ENCODE results near the gene PRSS36.
"Not testable (repeated sequence)": the region's sequence is repeated elsewhere in the genome, so short reads cannot be mapped to it uniquely, and the experiment has no call there.

The PRSS36 gene

DNA sequence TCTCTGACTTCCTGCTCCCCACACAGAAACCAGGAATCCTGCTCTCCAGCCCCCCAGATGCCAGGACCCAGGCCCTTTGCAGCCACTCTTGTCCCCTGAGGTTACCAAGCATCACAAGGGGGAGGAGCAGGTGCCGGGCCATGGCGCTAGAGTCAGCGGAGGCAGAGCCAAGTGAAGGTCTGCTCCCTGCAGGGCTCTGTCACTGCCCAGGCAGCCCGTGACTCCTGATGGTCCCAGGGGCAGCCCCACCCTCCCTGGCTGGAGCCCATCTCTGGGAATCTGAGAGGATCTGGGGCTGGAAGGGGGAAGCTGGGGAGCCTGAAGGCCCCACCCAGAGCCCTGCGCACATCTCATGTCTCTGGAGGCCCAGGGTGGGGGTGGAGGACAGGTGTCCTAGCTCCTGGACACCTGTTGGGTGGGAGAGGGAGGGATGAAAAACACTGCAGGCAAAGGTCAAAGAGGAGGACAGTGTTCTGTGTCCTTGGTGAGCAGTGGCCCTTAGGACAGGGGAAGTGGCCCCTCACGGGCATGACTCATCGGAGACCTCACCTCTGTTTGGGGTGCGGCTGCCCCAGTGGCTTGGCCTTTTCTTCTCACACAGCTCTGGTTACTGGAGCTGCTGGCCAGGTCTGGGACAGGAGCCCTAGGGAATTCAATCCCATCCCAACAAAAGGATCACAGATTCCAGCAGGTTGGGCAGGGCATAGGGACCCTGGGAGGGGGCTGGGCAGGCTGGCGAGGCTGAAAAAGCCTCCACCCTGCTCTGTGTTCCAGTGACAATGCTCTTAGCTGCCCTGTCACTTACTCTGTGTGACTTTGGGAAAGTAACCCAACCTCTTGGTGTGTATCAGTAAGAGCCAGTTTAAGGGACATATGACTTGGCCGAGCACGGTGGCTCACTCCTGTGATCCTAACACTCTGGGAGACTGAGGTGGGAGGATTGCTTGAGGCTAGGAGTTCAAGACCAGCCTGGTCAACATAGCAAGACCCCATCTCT is at the start of gene PRSS36:
Gene PRSS36, minus strand, starts transcription at position 173 of the 997 bp plus-strand sequence. Its CDS starts 31 bp downstream, at position 142.
- no peak for DNase-seq

DNA sequence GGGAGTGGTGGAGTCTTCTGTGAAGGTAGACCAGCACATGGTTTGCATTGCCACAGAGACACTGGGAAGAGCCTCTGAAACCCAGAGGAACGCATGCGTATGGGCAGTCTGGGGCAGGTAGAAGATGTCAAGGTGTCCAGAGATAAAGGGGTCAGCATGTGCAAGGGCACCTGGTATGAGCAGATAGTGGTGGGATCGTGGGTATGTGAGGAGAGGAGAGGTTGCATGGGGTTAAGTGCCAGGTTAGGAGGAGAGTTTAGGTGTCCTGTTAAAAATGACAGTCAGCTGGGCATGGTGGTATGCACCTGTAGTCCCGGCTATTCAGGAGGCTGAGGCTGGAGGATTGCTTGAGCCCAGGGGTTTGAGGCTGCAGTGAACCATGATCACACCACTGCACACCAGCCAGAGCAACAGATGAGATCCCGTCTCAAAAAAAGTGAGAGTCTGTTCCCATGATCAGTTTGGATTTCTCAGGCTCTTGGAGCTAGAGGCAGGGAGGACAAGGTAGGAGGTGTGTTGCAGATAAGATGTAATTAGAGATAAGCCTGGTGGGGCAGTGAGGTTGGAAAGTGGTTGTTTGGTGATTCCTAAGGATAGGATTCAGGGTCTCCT is 49.7 kb upstream of the PRSS36 start:
- no peak for DNase-seq

DNA sequence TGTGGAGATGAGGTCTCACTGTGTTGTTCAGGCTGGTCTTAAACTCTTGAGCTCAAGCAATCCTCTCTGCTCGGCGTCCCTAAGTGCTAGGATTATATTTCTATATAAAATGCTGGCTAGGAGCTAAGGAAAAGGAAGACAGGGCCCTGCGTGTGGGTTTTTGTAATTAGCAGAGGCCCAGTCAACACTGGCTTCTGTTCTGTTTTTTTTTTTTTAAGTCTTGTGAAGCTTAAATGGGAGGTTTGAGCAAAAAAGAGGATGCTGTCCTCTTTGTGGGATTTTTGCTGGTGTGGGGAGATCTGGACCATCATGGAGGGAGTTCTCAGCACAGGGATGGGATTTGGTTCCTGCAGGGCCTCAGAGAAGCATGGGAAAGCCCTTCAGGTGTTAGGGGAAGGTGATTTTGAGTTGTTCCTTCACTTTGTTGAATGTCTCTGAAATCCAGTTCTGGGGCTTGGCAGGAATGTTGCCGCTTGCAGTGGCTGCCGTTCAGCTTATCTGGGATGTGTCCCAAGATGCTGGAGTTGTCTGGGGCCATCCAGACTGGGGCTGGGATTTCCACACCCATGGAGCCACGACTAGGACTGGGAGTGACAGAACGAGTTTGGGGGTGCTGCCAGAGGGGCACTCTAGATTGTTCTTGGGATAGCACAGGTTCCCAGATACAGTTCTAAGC is 48.5 kb upstream of the PRSS36 start:
- no peak for DNase-seq

DNA sequence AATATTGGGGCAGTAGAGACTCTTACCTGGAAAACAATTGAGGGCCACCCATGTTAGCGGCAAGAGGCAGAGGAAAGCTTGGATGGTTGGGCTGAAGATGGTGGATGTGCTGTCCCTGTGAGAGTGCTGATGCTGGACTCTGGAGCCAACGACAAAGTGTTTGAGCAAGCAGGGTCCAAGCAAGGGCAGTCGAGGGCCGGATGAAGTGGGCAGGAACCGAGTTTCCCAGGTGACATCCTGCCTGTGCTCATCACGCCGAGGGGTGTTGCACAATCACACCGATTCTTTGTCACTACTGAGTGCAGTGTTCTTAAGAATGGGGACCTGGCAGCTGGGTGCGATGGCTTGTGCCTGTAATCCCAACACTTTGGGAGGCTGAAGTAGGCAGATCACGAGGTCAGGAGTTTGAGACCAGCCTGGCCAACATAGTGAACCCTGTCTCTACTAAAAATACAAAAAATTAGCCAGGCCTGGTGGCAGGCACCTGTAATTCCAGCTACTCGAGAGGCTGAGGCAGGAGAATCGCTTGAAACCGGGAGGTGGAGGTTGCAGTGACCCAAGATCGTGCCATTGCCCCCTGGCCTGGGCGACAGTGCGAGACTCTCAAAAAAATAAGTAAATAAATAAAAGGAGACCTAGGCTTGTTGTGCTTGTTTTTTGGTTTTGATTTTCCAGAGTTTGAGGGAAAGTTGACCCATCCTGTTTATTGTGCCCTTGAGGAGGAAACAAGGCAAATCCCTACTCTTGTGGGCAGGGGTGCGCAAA is 46.6 kb upstream of the PRSS36 start:
- no peak for DNase-seq

DNA sequence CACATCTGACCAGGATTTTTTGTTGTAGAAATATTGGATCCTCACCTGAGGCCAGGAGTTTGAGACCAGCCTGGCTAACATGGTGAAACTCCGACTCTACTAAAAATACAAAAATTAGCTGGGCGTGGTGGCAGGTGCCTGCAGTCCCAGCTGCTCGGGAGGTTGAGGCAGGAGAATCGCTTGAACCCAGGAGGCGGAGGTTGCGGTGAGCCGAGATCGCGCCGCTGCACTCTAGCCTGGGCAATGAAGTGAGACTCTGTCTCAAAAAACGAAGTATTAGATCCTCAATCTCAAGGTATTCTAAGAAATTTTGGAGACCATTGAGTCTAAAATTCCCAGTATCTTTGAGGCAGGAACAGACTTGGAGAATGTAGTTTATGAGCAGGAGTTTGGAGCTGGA is 46.0 kb upstream of the PRSS36 start:
- DNase-seq = not testable (repeated sequence)

DNA sequence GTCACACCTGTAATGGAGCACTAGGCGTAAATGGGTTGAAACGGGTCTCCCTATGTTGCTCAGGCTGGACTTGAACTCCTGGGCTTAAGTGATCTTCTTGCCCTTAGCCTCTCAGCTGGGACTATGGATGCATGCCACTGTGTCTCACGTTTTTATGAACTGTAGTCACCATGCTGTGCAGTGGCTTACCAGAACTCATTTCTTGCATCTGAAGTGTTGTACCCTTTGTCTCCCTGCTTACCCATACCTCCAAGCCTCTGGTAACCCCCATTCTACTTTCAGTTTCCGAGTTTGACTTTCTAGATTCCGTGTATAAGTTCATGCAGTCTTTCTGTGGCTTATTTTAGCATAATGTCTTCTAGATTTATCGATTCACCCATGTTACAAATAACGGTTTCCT is 45.0 kb upstream of the PRSS36 start:
- DNase-seq = no peak

DNA sequence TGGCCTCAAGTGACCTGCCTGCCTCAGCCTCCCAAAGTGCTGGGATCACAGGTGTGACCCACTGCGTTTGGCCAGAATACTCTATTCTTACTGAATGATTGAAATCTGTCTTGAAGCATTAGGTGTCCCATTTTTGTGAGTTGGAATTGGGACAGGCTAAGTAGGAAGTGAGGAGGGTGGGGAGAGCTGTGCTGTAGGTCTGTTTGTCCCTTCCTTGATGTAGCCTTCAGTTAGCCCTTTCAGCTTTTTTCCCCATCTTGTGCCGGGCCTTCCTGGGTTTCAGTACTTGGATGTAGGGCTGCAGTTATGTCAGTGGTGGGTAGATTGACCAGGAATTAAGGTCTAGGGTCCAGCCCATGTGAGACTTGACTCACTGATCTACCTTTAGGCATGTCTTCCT is 44.0 kb upstream of the PRSS36 start:
- no peak for DNase-seq

DNA sequence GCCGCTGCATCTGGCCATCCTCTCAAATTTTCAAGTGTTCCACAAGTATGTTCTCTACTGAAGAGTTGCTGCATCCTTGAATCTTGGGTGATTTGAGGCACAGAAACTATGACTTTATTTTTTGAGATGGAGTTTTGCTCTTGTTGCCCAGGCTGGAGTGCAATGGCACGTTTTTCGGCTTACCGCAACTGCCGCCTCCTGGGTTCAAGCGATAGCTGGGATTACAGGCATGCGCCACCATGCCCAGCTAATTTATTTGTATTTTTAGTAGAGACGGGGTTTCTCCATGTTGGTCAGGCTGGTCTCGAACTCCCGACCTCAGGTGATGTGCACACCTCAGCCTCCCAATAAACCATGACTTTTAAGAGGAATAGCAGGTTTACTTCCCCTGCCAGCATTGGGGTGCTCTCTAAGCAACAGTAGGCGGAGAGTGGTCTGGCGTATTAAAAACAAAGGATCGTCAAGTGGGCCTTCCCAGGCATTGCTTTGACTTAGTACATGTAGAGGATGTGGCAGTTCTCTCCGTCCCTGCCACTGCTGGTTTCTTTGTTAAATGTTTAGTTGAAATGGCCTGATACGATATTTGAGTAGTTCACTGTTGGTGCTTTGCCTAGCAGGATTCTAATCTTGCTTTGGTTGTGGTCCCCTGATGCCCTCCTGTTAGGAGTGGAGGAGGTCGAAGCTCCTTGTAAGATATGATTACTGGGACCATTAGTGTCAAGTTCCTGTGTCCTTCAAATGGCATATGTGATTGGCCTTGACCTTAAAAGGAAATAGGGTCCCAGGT is 43.2 kb upstream of the PRSS36 start:
- DNase-seq = no peak

DNA sequence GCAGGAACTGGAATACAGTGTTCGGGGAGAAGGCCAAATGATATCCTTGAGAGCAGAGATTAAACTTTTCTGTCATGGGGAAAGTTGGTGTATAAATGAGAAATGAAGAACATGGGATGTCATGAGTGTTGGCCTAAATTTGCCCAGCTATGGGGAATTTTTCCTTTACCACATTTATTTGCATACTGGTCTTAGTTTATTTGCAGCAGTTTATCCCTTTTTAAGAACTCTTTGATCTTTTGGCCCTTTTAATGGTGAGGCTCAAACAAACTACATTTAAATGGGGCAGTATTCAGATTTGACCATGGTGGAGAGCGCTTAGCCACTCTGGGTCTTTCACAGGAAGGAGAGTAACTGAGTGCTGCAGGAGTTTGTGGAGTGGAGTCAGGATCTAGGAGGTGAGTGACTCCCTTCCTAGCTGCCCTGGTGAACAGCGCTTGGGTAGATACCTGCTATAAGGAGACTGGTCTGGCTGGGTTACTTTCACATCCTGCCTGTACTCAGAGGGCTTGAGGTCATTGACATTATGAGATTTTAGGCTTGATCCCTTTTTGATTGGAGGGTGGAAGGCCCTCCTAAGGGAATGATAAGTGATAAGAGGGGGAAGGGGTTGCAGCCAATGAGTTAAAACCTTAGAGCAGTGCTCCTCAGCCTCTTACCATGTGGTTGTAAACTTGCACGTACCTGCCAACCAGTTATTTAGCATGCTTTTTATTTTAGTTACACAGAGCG is 42.0 kb upstream of the PRSS36 start:
- DNase-seq = no peak

DNA sequence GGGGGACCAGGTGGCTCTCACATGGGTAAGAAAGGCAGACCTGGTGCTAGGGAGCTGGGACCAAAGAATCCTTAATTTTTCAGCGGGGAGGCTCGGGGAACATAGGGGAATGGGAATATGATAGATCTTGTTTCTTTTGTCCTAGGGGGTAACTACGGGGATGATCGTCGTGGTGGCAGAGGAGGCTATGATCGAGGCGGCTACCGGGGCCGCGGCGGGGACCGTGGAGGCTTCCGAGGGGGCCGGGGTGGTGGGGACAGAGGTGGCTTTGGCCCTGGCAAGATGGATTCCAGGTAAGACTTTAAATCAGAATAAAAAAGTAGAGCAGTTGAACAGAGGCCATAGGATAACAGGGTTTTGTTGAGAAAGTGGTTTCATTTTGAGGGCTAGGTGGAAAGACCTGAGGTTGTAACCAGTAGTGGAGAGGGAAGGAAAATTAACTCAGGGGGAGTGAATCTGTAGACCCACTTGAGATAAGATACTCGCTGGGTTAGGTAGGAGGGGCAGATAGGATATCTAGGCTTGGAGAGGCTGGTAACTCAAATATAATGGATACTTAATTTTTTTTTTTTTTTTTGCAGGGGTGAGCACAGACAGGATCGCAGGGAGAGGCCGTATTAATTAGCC is 41.1 kb upstream of the PRSS36 start:
- no peak for DNase-seq

DNA sequence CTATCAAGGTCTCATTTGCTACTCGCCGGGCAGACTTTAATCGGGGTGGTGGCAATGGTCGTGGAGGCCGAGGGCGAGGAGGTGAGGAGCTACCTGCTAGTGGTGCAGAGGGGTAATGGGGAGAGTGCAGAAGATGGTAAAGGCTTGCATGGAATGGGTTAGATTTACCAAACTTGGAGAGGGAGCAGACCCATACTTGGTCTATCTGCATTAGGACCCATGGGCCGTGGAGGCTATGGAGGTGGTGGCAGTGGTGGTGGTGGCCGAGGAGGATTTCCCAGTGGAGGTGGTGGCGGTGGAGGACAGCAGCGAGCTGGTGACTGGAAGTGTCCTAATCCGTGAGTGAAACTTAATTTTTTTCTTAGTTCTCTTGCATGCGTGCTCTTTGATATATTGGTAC is 40.2 kb upstream of the PRSS36 start:
- DNase-seq = no peak

DNA sequence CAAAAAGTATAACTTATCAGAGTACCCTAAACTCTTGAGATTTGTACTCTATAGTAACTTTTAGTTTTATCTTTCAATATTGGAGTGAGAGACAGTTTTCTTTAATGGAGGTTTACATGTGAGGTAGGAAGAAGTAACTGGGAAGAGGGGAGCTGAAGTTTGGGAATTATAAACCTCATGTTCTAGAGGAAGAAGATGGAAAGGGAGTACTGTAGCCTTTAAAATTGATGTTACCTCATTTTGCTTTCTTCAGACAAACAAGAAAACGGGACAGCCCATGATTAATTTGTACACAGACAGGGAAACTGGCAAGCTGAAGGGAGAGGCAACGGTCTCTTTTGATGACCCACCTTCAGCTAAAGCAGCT is 39.5 kb upstream of the PRSS36 start:
- DNase-seq = no peak

DNA sequence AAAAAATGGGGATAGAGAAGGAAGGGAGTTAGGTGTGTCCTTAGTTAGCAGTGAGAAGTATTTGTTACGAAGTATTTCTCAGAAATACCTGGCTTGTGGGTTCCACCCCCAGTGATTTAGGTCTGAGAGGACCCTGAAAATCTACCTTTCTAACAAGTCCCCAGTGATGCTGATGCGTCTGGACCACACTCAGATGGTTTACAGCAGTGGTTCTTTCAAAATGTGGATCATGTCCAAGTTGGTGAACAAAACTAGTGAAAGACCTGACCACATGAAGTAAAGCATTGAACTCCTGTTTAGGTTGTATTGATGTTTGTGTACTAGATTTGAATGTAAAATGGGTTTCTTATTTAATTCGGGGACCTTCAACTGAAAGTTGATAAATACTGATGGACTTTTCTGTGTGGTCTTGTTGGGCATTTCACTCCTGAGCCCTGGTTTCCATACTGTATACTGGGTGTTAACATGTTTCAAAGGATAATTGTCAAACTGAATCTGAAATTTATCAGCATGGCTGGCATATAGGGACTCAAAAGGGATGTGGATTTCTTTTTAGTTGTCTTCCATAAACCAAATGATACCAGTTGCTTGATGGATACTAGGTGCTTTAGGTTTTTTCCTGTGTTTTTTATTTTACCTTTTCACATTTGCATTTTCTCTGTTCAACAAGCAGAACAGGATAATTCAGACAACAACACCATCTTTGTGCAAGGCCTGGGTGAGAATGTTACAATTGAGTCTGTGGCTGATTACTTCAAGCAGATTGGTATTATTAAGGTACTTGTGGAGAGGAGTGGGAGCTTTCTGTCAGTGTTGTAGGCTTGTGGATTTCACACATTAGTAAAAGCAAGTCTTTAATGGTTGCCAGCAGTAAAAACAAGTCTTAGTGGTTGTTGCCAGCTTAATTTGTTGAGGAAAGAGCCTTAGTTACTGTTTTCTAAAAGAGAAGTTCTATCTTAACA is 38.9 kb upstream of the PRSS36 start:
- DNase-seq = no peak

DNA sequence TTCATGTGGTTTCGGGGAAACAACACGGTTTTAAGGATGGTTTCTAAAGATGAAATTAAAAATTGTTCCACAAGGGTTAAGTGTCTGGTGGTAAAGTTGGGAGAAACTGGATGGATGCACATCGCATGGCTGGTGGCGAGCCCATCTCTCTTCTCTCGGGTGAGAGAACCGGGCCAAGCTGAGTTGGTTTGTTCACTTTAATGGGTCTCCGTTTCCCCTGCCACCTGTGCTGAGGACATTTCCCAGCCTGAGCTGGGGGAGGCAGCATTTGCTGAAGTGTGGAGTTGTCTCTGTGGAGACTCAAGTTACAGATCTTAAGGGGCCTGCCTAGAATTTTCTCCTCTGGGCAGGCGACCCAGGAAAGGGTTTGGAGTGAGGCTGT is 37.9 kb upstream of the PRSS36 start:
- no peak for DNase-seq

DNA sequence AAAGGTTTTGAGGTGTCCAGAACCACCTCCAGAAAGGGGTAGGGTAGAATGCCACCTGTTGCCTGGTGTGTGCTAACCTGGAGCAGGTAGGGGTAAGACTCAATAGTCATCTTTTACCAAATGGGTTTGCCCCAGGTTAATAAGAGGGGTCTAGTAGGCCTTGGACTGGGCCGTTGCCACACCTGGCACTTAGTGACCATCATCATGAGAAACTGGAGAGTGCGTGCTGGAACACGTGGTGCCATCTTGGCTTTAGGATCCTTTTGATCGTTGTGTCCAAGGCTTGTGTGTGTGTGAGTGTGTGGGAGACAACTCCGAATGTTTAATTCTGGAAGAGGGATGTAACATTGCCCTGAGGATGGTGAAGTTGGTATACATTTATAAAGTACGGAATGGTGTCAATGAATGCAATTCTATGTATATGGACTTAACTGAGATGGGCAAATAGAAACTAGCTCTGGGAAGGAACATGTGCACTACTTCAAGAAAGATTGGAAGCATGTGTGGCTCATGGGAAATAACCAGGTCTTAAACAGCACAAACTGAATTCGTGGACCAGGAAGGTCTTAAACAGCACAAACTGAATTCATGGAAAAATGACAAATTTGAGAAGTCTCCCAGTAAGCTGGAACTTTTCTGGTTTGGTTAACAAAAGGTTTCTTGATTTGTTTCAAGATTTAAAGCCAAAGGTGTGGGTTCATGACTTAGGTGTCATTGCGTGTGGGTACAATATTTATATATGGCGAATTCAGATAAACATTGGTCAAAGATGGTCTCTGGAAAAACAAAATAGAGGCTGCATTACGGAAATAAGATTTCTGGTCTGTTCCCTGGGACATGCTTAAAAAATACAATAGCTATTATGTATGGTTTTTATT is 37.3 kb upstream of the PRSS36 start:
- no peak for DNase-seq

DNA sequence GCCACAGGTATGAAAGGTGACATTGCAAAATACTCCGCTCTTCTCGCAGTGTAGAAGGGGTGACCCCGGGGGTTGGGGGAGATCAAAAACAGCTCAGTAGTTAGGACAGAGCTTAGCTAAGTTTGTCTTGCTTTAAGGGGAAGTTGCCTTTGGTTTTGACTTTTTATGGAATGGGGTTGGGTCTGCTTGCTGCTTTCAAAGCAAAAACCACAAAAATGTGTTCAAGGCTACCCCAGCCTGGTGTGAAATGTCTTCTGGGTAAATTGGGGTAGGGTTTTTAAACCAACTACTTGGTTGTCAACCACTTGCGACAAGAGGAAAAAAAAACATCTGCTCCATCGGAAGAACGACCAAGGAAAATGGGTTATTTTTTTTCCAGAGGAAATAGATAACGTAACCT is 36.3 kb upstream of the PRSS36 start:
- DNase-seq = no peak

DNA sequence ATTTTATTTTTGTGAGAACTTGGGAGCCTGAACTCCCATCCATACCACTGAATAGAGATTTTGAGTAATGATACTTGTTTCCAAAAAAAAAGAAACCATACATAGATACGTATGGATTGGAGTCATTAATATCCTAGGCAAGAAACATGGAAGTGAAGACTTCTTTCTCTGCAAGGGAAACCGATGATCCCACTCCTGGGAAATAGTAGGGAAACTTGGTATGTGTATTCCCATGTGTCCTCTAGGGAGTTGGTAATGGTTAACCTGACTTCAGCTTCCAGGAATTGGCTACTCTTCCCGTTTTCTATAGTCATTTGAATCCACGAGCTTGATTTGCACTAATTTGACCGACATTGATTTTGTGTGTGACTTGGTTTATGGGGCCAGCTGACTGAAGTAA is 35.5 kb upstream of the PRSS36 start:
- no peak for DNase-seq

DNA sequence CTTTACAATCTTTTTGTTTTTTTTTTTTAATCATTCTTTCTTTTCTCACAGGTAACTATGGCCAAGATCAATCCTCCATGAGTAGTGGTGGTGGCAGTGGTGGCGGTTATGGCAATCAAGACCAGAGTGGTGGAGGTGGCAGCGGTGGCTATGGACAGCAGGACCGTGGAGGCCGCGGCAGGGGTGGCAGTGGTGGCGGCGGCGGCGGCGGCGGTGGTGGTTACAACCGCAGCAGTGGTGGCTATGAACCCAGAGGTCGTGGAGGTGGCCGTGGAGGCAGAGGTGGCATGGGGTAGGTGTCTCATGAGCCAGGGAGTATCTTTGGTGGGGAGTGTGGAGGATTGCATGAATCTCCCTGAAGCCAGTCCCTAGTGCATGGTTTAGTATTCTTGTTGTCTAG is 35.0 kb upstream of the PRSS36 start:
- DNase-seq = no peak

Measured in NCI-H2171 (cell line).